ENCODE results near the gene SCAMP4.
A peak's percentile ranks its signal among the peaks of the same experiment; 100 is the strongest.

Gene SCAMP4

DNA sequence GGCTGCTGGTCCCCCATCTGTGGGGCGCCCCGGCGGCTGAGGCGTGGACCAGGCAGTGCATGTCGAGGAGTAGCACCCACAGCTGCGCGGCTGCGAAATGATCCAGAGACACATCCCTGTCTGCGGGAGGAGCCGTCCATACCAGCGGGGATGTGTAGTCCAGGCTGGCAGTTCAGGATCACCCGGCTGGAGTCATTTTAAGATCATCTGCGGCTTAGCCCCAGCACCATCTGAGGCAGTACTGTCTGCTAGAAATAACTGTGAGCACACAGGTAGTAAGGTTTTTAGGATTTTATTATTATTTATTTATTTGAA, 3.1 kb downstream of the SCAMP4 start:
- peaks cover 76% of the 10 kb centered on the region for H3K79me2 ChIP-seq (ENCODE audit: insufficient read depth, low read length)
- no peak overlapping the region for H3K9ac ChIP-seq (ENCODE audit: low read depth, low read length)
- no peak for DNase-seq
- TF ChIP-seq, protein P1, sequence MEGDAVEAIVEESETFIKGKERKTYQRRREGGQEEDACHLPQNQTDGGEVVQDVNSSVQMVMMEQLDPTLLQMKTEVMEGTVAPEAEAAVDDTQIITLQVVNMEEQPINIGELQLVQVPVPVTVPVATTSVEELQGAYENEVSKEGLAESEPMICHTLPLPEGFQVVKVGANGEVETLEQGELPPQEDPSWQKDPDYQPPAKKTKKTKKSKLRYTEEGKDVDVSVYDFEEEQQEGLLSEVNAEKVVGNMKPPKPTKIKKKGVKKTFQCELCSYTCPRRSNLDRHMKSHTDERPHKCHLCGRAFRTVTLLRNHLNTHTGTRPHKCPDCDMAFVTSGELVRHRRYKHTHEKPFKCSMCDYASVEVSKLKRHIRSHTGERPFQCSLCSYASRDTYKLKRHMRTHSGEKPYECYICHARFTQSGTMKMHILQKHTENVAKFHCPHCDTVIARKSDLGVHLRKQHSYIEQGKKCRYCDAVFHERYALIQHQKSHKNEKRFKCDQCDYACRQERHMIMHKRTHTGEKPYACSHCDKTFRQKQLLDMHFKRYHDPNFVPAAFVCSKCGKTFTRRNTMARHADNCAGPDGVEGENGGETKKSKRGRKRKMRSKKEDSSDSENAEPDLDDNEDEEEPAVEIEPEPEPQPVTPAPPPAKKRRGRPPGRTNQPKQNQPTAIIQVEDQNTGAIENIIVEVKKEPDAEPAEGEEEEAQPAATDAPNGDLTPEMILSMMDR (IDR thresholded peaks at IDR 0.05; ENCODE audit: borderline replicate concordance, extremely low read depth, low read length, poor library complexity, severe bottlenecking): no peak
- TF ChIP-seq EZH2 (IDR thresholded peaks at IDR 0.05; ENCODE audit: borderline replicate concordance, low read depth, low read length, severe bottlenecking): no peak
- no peak overlapping the region for H2AFZ ChIP-seq (ENCODE audit: low read depth, low read length)
- no peak overlapping the region for H3K27ac ChIP-seq (ENCODE audit: low read length)
- H3K27me3 ChIP-seq (ENCODE audit: insufficient read depth, low read length, poor library complexity): no peaks in the 10 kb centered on the region
- peaks cover 35% of the 10 kb centered on the region for H4K20me1 ChIP-seq (ENCODE audit: insufficient read depth, low read length)
- H3K9me3 ChIP-seq (ENCODE audit: insufficient read depth, low read length, severe bottlenecking): no peaks in the 10 kb centered on the region
- H3K4me1 ChIP-seq (ENCODE audit: insufficient read depth, low read length): peaks cover 29% of the 10 kb centered on the region
- ATAC-seq (ENCODE audit: insufficient read depth, low read depth): no peak
- peaks cover 27% of the 10 kb centered on the region for H3K36me3 ChIP-seq (ENCODE audit: insufficient read depth, low read length)
- no peak overlapping the region for H3K4me3 ChIP-seq (ENCODE audit: low read depth in 1 of 2, low read length in 2 of 2)
- no peak overlapping the region for H3K4me2 ChIP-seq (ENCODE audit: insufficient read depth, low read length)

DNA sequence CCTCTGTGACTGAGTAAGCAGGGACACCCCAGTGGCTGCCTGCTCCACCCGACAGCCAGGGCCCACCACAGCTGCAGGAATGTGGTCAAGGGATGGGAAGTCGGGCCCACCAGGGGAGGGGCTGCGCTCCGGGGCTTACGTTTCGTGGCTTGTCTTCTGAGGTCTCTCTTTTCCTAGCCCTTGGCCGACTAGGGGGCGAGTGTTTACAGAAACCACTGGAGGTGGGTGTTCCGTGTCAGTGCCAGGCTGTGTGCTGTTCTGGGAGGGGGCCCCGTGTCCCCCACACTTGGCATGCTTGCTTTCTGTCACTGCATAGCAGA, 4.5 kb downstream of the SCAMP4 start:
- Histone ChIP-seq H3K4me1 (ENCODE audit: insufficient read depth, low read length) (peaks cover 25% of the 10 kb centered on the region), H3K27ac (ENCODE audit: low read length) (no peak overlapping the region), H3K9ac (ENCODE audit: low read depth, low read length) (no peak overlapping the region), H3K79me2 (ENCODE audit: insufficient read depth, low read length) (peaks cover 88% of the 10 kb centered on the region), H4K20me1 (ENCODE audit: insufficient read depth, low read length) (peaks cover 49% of the 10 kb centered on the region), H2AFZ (ENCODE audit: low read depth, low read length) (no peak overlapping the region), H3K4me2 (ENCODE audit: insufficient read depth, low read length) (no peak overlapping the region; the same call in 1 of the 2 replicates), H3K9me3 (ENCODE audit: insufficient read depth, low read length, severe bottlenecking) (no peaks in the 10 kb centered on the region), H3K27me3 (ENCODE audit: insufficient read depth, low read length, poor library complexity) (no peaks in the 10 kb centered on the region), H3K36me3 (ENCODE audit: insufficient read depth, low read length) (peaks cover 41% of the 10 kb centered on the region), H3K4me3 (ENCODE audit: low read depth in 1 of 2, low read length in 2 of 2) (no peak overlapping the region)
- DNase-seq: peak; percentile 32
- ATAC-seq (ENCODE audit: insufficient read depth, low read depth): no peak
- TF ChIP-seq EZH2 (IDR thresholded peaks at IDR 0.05; ENCODE audit: borderline replicate concordance, low read depth, low read length, severe bottlenecking): no peak
- TF ChIP-seq, protein P1 (IDR thresholded peaks at IDR 0.05; ENCODE audit: borderline replicate concordance, extremely low read depth, low read length, poor library complexity, severe bottlenecking): no peak

DNA sequence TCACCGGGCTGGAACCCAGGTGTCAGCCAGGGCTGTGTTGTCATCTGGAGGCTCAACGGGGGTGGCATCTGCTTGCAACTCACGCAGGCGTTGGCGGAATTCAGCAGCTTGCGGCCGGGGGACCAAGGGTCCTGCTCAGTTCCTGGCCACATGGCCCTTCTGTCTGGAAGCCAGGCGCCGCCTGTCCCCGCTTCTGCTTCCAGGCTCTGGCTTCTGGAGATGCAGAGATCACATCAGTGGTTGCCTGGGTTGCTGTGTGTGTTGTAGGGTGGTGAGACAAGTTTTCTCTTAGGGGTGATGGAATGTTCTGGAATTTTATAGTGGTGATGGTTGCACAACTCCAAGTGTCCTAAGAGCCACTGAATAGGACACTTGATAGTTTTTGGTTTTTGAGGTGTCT, 5.0 kb downstream of the SCAMP4 start:
- Histone ChIP-seq H3K4me2 (ENCODE audit: insufficient read depth, low read length) (no peak overlapping the region), H3K4me1 (ENCODE audit: insufficient read depth, low read length) (peaks cover 22% of the 10 kb centered on the region)

More for the DNA sequence above, 5.0 kb downstream of the SCAMP4 start:
- ATAC-seq (ENCODE audit: insufficient read depth, low read depth) (no peak), DNase-seq (no peak)
- H3K9ac ChIP-seq (ENCODE audit: low read depth, low read length): no peak overlapping the region
- no peak overlapping the region for H2AFZ ChIP-seq (ENCODE audit: low read depth, low read length)
- H3K4me3 ChIP-seq (ENCODE audit: low read depth in 1 of 2, low read length in 2 of 2): no peak overlapping the region
- peaks cover 89% of the 10 kb centered on the region for H3K79me2 ChIP-seq (ENCODE audit: insufficient read depth, low read length)
- peaks cover 46% of the 10 kb centered on the region for H3K36me3 ChIP-seq (ENCODE audit: insufficient read depth, low read length)
- no peak for TF ChIP-seq EZH2 (IDR thresholded peaks at IDR 0.05; ENCODE audit: borderline replicate concordance, low read depth, low read length, severe bottlenecking)
- TF ChIP-seq, protein P1 (IDR thresholded peaks at IDR 0.05; ENCODE audit: borderline replicate concordance, extremely low read depth, low read length, poor library complexity, severe bottlenecking): no peak
- H3K27ac ChIP-seq (ENCODE audit: low read length): no peak overlapping the region
- peaks cover 53% of the 10 kb centered on the region for H4K20me1 ChIP-seq (ENCODE audit: insufficient read depth, low read length)
- no peaks in the 10 kb centered on the region for H3K9me3 ChIP-seq (ENCODE audit: insufficient read depth, low read length, severe bottlenecking)
- no peaks in the 10 kb centered on the region for H3K27me3 ChIP-seq (ENCODE audit: insufficient read depth, low read length, poor library complexity)

All from DND-41 (cell line).